SK-N-MC (cell line): Measurements from ENCODE around the gene ZRANB1.

Source experiments
- DNase-seq: peaks from one replicate; pipeline ENCODE4 v3.0.0-alpha.2; 2011; ENCODE audit warnings: low read depth, low spot score
- H3K27ac ChIP-seq: fragments of 200-600 bp; sonication (generic); 2 replicates; pipeline ENCODE4 v1.5.1; 2016; ENCODE audit warnings: mixed run types
- H3K36me3 ChIP-seq: fragments of 200-600 bp; sonication (generic); 2 replicates; pipeline ENCODE4 v1.6.1; 2017; ENCODE audit warnings: antibody characterized with exemption, low read length, mixed read lengths; ENCODE audit not compliant: insufficient read depth
- H3K4me3 ChIP-seq: fragments of 200-600 bp; sonication (generic); 2 replicates; pipeline ENCODE4 v1.5.1; 2016
- H3K9ac ChIP-seq: fragments of 200-600 bp; sonication (generic); 2 replicates; pipeline ENCODE4 v1.8.0; 2017; ENCODE audit warnings: mixed run types, mixed read lengths; ENCODE audit not compliant: insufficient read length
- H3K9me3 ChIP-seq: fragments of 200-600 bp; sonication (generic); 2 replicates; pipeline ENCODE4 v1.6.1; 2017; ENCODE audit warnings: low read depth, mild to moderate bottlenecking, antibody characterized with exemption, low read length, moderate library complexity, mixed read lengths
- EZH2 ChIP-seq: fragments of 200-600 bp; sonication (generic); IDR thresholded peaks from one replicate; pipeline ENCODE4 v1.6.1; 2017; ENCODE audit warnings: antibody characterized with exemption
- FOXP2 ChIP-seq: optimal IDR thresholded peaks from 2 replicates; pipeline ENCODE3; 2011; ENCODE audit warnings: mild to moderate bottlenecking, moderate library complexity; ENCODE audit not compliant: insufficient read depth; ENCODE audit errors: extremely low read length, control extremely low read depth
- POLR2AphosphoS5 ChIP-seq: IDR thresholded peaks from 2 replicates; pipeline ENCODE4 v1.6.1; 2012; ENCODE audit warnings: mild to moderate bottlenecking, low read depth, low read length, borderline replicate concordance

The ZRANB1 gene

DNA sequence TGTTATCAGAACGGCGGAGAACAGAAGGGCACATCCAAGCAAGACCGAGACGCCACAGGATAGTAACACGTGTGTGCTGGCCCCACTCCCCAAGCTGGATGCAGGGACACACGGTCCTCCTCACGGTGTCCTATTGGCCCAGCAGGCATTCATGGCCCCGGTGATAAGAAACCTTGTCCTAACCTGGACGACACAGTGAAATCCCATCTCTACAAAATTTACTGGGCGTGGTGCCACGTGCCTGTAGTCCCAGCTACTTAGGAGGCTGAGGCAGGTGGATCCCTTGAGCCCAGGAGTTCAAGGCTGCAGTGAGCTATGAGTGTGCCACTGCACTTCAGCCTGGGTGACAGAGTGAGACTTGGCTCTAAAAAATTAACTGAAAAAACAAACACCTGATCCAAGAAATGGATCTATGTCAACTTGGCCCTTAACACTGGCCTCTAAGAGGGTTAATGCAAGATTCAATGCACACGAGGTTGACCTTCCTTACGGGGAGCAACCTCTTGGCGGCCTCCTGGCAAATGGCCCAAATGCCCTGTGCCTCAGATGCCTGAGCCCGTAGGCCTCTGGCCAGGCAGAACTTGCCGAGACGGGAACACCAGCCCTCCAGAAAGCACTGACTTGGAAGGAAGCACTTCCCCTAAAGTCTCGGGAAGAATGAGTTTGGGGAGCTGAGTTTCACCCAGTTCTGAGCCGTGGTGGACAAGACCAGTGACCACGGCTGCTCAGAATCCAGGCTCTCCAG is 72.3 kb downstream of the ZRANB1 start:
- no peak for DNase-seq
- no peak overlapping the region for H3K27ac ChIP-seq
- H3K36me3 ChIP-seq: no peaks in the 10 kb centered on the region
- H3K9ac ChIP-seq: no peak overlapping the region
- no peaks in the 10 kb centered on the region for H3K9me3 ChIP-seq
- TF ChIP-seq POLR2AphosphoS5: no peak
- no peak for TF ChIP-seq FOXP2
- TF ChIP-seq EZH2: no peak
- no peak overlapping the region for H3K4me3 ChIP-seq

DNA sequence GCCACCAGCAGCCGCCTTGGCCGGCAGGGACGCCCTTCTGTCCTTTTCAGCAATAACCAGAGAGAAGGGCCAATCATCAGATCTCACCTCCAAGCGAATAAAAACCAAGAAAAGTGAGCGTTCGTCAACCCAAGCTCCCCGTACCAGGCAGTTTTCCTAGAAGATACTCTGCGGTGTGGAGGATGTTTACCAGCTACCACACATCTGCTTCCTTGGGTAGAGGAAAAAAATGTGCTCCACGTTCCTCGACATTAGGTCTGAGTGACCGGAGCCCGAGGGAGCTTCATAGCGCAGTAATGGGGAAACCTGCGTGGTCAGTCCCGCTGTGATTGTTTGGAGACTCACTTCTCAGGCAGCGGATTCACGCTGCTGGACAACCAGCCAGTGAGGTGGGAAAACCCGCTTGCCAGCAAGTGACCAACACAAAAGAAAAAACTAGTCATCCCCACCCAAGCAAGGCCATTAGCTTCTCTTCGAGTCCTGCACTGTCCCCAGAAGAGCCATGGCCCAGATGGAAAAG is 73.0 kb downstream of the ZRANB1 start:
- no peak overlapping the region for H3K9ac ChIP-seq
- H3K27ac ChIP-seq: no peak overlapping the region
- no peaks in the 10 kb centered on the region for H3K36me3 ChIP-seq
- DNase-seq: no peak
- no peaks in the 10 kb centered on the region for H3K9me3 ChIP-seq
- H3K4me3 ChIP-seq: no peak overlapping the region
- TF ChIP-seq FOXP2 (no peak), POLR2AphosphoS5 (no peak), EZH2 (no peak)

DNA sequence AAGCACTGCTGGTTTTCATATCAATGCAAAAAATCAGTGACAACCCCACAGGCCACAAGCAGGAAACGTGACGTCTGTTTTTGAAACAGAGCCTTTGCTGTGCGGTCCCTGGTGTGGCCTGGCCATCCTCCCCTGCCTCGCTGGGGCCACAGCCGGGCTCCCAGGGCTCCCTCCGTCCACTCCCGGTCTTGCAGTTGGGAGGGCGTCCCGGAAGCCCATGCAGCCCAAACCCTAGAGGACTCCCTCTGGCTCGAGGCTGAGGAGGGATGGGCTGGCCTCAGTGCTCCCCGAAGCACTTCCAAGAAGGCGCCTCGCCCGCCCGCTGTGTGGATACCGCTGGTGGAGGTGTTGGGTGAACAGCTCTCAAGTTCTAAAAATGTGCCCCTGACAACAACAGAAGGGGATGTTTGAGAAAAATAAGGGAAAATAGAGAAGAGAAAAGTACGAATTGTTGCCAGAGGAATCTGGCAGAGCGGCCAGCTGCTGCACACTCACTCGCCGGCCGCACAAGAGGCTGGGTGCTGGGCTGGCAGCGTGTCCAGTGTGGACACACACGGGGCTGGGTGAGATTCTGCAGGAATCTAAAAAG is 73.5 kb downstream of the ZRANB1 start:
- TF ChIP-seq EZH2: no peak
- TF ChIP-seq FOXP2: no peak
- no peak for TF ChIP-seq POLR2AphosphoS5
- DNase-seq: no peak
- Histone ChIP-seq H3K4me3 (no peak overlapping the region), H3K27ac (no peak overlapping the region), H3K9ac (no peak overlapping the region), H3K9me3 (no peaks in the 10 kb centered on the region), H3K36me3 (no peaks in the 10 kb centered on the region; the same call in 1 of the 2 replicates)

DNA sequence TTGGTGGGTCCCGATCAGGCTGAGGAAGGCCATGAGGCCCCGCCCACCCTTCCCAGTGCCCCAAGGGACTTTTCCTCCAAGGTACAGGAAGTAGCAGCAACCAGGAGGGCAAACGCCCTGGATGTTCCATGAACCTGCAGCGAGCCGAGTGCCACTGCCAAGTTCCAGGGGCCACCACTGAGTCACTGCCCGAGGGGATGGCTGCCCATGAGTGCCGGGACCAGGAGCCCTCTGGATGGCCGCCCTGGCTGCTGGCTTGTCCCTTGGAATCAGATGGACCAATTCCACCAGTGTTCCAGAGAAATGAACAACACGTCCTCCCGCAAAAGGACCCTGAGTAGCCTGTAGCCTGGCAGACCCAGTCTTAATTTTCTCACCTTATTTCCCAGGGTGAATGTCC is 74.2 kb downstream of the ZRANB1 start:
- DNase-seq: no peak
- Histone ChIP-seq H3K9ac (no peak overlapping the region), H3K4me3 (no peak overlapping the region), H3K9me3 (no peaks in the 10 kb centered on the region), H3K27ac (no peak overlapping the region), H3K36me3 (no peaks in the 10 kb centered on the region; the same call in 1 of the 2 replicates)
- no peak for TF ChIP-seq FOXP2
- no peak for TF ChIP-seq POLR2AphosphoS5
- no peak for TF ChIP-seq EZH2

DNA sequence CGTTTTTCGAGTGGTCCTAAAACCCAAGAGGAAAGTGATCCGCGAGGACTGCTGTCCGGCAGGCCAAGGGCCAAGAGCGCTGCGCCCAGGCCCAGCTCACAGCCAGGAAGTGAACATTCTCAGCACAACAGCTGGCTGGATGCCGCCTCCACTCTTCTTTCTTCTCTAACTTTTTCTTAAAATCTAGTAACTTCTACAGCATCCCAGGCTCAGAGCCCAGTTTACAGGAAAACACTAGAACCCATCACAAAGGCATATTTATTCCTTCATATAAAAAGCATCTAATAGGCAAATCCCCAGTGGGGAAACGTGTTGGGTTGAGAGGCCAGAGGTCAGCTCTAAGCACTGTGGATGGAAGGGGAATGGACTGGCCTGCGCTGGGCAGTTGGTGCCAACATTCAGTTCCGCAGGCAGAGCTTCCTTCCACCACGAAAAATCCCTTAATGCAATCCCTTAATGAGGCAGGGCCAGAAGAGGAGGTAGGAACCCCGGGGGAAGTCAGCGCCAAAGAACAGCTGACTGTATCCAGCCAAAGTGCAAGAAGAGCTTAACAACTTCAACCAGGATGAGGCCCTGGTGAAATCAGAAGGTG is 74.8 kb downstream of the ZRANB1 start:
- no peak for TF ChIP-seq POLR2AphosphoS5
- no peak for TF ChIP-seq EZH2
- no peak for TF ChIP-seq FOXP2
- no peak overlapping the region for H3K4me3 ChIP-seq
- H3K9me3 ChIP-seq: no peaks in the 10 kb centered on the region
- H3K9ac ChIP-seq: no peak overlapping the region
- no peak for DNase-seq
- no peak overlapping the region for H3K27ac ChIP-seq
- H3K36me3 ChIP-seq: no peaks in the 10 kb centered on the region; the same call in 1 of the 2 replicates

DNA sequence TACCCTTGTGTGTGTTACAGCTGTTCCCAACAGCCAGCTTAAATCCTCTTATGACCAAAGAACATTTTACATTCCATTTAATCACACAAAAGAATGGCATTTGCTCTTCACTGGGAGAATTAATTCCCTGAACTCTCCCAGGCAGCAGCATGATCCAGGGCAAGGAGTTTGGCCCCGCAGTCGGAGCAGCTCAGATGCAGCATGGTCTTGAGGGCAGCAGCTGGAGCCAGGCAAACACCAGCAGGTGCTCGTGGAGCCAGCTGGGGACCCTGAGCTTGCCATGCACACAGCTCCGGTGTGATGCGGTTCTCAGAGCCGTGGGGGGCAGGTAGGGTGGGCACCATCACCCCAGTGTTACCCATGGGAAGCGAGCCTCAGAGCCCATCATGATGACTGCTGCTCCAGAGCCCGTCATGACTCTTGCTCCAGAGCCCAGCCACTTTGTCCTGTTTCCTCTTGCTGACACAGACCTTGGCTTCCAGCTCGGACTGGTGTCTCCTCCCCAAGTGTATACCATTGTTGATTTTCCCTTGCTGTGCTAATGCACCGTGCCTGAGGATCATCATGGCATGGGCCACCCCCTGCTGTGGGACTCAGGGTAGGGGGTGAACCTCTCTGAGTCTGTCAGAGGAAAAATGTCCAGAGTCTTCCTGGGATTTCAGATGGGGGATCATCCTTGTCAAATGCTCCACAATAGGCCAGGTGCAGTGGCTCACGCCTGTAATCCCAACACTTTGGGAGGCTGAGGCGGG is 75.8 kb downstream of the ZRANB1 start:
- Histone ChIP-seq H3K9me3 (no peaks in the 10 kb centered on the region), H3K27ac (no peak overlapping the region), H3K36me3 (no peaks in the 10 kb centered on the region; the same call in 1 of the 2 replicates), H3K9ac (no peak overlapping the region), H3K4me3 (no peak overlapping the region)
- no peak for DNase-seq
- TF ChIP-seq EZH2: no peak
- TF ChIP-seq FOXP2: no peak
- no peak for TF ChIP-seq POLR2AphosphoS5

DNA sequence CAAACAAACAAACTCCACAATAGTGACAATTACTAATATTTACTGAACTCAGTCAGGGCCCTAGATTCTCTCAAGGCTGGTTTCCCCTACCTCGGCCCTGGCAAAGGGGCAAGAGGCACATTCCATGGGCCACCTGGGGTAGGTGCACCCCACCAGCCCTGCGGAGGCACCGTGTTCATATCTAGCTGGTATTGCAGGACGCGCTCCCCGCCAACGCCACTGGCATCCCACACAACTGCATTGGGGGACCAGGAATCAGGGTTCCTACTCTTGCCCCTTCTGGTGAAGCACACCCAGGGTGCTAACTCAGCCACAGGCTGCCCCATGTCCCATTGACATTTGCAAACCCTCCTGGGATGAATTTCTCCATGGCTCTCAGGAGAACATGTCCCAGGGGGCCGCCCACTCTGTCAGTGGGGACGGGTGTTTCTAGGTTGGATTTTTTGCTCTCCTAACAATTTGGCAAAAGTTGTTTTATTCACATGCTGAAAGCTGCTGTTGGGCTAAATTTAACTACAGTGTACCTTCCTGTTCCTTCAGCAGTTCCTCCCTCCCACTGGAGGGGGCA is 76.7 kb downstream of the ZRANB1 start:
- Histone ChIP-seq H3K9ac (no peak overlapping the region), H3K4me3 (no peak overlapping the region), H3K9me3 (no peaks in the 10 kb centered on the region), H3K27ac (no peak overlapping the region), H3K36me3 (no peaks in the 10 kb centered on the region; the same call in 1 of the 2 replicates)
- no peak for TF ChIP-seq FOXP2
- TF ChIP-seq POLR2AphosphoS5: no peak
- no peak for TF ChIP-seq EZH2
- DNase-seq: no peak

DNA sequence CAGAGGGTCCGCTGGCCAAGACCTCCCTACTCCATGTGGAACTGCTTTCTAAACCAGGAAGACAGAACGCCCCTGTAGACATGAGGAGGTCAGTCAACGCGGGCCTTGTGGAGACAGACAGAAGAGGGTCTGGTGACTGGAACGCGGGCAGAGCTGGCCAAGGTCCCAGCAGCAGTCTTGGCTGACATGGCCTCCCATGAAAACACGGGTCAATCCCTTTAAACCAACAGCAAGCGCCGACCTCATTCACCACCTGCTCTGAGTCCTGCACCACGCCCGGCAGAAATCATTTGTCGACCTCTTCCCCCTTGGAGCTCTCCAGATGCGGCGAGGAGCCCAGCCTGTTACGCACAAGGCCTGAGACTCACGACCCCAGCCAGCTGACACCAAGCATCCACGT is 78.5 kb downstream of the ZRANB1 start:
- Histone ChIP-seq H3K9ac (no peak overlapping the region), H3K27ac (no peak overlapping the region), H3K9me3 (no peaks in the 10 kb centered on the region), H3K4me3 (no peak overlapping the region), H3K36me3 (no peaks in the 10 kb centered on the region; the same call in 1 of the 2 replicates)
- TF ChIP-seq FOXP2 (no peak), EZH2 (no peak), POLR2AphosphoS5 (no peak)
- no peak for DNase-seq
